Bronchial smooth muscle cell (primary cell): ENCODE data around the gene TEAD1. TPM values are rescaled to one million over a fixed set of nuclear protein-coding genes. Genes with fewer than 3 reads are reported as not detected.

Experiments
- total RNA-seq: library from RNA; depleted of rRNA; stranded (reverse); fragments of >200 nt; gene quantifications from 2 replicates; pipeline ENCODE4 v1.2.1, GENCODE V29; 2014

TEAD1 gene
- total RNA-seq = 28.8 and 48.9 TPM in 2 replicates

GRCh38 chr11:12673924-12674570, at the start of gene TEAD1:
Gene TEAD1, plus strand, starts transcription at chr11:12674421.

